ENCODE results near the gene DCUN1D2.

- no peak for TF ChIP-seq CTCF (IDR thresholded peaks at IDR 0.05; ENCODE audit: insufficient read depth, low read length)
- no peak for TF ChIP-seq GABPA (IDR thresholded peaks at IDR 0.05; ENCODE audit: low read depth)
- TF ChIP-seq REST (IDR thresholded peaks at IDR 0.05; ENCODE audit: insufficient replicate concordance, low read depth) = no peak
- no peak for TF ChIP-seq POLR2AphosphoS5 (IDR thresholded peaks at IDR 0.05; ENCODE audit: low read depth)
- TF ChIP-seq SPI1 (IDR thresholded peaks at IDR 0.05; ENCODE audit: borderline replicate concordance, low read depth) = no peak
These were observed 38.0 kb downstream of the DCUN1D2 start for GRCh38 chr13:113452466-113452865.

Data from HL-60 (cell line).